NCI-H524 treated with DMSO at 0.1 percent for 48 hours (cell line): Measurements from ENCODE around the gene SDR9C7.

Experiments
- DNase-seq: peaks from one replicate; lab custom pipeline; 2025; lab: John Stamatoyannopoulos, UW

Gene SDR9C7

DNA sequence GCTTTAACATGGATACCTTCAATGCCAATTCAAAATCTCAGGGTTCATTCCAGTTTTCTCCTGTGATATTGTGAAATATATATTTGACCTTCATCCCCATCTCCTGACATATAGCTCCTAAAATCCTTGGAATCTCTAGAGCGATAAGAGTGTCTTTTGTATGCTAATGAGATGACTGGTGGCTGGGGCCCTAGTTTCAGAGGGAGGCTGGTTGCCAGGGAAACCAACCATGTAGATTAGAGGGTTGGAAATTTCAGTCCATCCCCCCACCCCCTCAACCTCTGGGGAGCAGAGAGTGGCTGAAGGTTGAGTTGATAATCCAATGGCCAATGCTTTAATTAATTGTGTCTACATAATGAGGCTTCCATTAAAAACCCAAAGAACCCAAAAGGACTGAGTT is 59.4 kb downstream of the SDR9C7 start:
- no peak for DNase-seq

DNA sequence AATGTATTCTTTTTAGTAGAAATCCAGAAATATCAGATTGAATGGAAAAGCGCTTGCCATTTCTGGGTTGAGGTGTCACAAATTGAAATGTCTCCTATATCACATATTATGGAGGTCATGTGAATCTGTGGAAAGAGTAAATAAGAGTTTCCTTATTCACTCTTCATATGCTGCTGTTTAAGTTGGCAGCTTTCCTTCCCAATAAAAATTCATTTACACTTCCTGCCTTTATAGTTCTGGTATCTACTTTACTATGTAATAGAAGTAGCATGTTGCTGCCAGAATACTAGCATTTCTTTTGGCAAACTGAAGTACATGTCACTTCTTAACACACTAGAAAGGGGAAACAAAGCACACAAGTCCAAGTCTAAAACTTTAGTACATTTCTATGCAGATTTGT is 60.8 kb downstream of the SDR9C7 start:
- DNase-seq: no peak
